ENCODE measurements around the gene EIPR1. TPM values are rescaled to one million over a fixed set of nuclear protein-coding genes. Genes with fewer than 3 reads are reported as not detected.
"Not testable (repeated sequence)": the region's sequence is repeated elsewhere in the genome, so short reads cannot be mapped to it uniquely, and the experiment has no call there.

EIPR1 gene
- total RNA-seq, 2 donors from 2014 or later, result 18.8 to 39.1 TPM

GRCh38 chr2:3386448-3386958, 8.9 kb upstream of the EIPR1 start:
- Histone ChIP-seq H3K9ac (ENCODE audit: low read depth in 2 of 2, low read length in 2 of 2) (no peak overlapping the region), H3K27ac (no peak overlapping the region)
- no peak for DNase-seq

GRCh38 chr2:3379647-3380534, 2.3 kb upstream of the EIPR1 start, which contains the start of gene TRAPPC12:
TSS of gene TRAPPC12 (plus strand) at chr2:3379694. CDS start at chr2:3387624, 7,930 bp downstream.
- intact Hi-C loops (cut with DNase I), result loop anchor here (5.0 kb wide), 1 partner anchor 177 kb away; the partner anchor contains the start of gene RNASEH1
- Histone ChIP-seq H3K27ac (peak within 1 kb of the TSS; percentile 89), H3K4me1 (peaks cover 5% of the 10 kb centered on the region)

More at GRCh38 chr2:3386448-3386958, 8.9 kb upstream of the EIPR1 start:
- H3K27me3 ChIP-seq, result no peaks in the 10 kb centered on the region
- peaks cover under 1% of the 10 kb centered on the region for H3K4me1 ChIP-seq
- intact Hi-C loops (cut with DNase I), result no loop called here
- H3K9me3 ChIP-seq, result no peaks in the 10 kb centered on the region
- TF ChIP-seq, protein P1, sequence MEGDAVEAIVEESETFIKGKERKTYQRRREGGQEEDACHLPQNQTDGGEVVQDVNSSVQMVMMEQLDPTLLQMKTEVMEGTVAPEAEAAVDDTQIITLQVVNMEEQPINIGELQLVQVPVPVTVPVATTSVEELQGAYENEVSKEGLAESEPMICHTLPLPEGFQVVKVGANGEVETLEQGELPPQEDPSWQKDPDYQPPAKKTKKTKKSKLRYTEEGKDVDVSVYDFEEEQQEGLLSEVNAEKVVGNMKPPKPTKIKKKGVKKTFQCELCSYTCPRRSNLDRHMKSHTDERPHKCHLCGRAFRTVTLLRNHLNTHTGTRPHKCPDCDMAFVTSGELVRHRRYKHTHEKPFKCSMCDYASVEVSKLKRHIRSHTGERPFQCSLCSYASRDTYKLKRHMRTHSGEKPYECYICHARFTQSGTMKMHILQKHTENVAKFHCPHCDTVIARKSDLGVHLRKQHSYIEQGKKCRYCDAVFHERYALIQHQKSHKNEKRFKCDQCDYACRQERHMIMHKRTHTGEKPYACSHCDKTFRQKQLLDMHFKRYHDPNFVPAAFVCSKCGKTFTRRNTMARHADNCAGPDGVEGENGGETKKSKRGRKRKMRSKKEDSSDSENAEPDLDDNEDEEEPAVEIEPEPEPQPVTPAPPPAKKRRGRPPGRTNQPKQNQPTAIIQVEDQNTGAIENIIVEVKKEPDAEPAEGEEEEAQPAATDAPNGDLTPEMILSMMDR (IDR thresholded peaks at IDR 0.05), result no peak
- H3K36me3 ChIP-seq, result peaks cover 10% of the 10 kb centered on the region
- no peak overlapping the region for H3K4me3 ChIP-seq

GRCh38 chr2:3379339-3379646, 1.7 kb upstream of the EIPR1 start:
- Histone ChIP-seq H3K27me3 (no peaks in the 10 kb centered on the region), H3K9me3 (no peaks in the 10 kb centered on the region), H3K9ac (ENCODE audit: low read depth in 2 of 2, low read length in 2 of 2) (peak overlapping the region in 1 of 2 donors; percentile 88), H3K4me1 (peaks cover 5% of the 10 kb centered on the region), H3K36me3 (no peaks in the 10 kb centered on the region), H3K27ac (peak overlapping the region; percentile 89), H3K4me3 (peak overlapping the region; percentile 96)
- intact Hi-C loops (cut with DNase I), result loop anchor here (5.0 kb wide), 1 partner anchor 178 kb away; the partner anchor contains the start of gene RNASEH1
- DNase-seq, result no peak
- TF ChIP-seq, protein P1 (IDR thresholded peaks at IDR 0.05), result no peak

More at GRCh38 chr2:3379647-3380534, 2.3 kb upstream of the EIPR1 start, which contains the start of gene TRAPPC12:
- Histone ChIP-seq H3K4me3 (peak within 1 kb of the TSS; percentile 96), H3K27me3 (no peaks in the 10 kb centered on the region), H3K36me3 (no peaks in the 10 kb centered on the region), H3K9me3 (no peaks in the 10 kb centered on the region), H3K9ac (ENCODE audit: low read depth in 2 of 2, low read length in 2 of 2) (peak within 1 kb of the TSS; percentile 88 to 92)
- DNase-seq, result peak; percentile 96
- TF ChIP-seq, protein P1 (IDR thresholded peaks at IDR 0.05), result peak; percentile 16

GRCh38 chr2:3377279-3377611, 373 bp downstream of the EIPR1 start:
- H3K4me1 ChIP-seq, result peaks cover 5% of the 10 kb centered on the region
- H3K9ac ChIP-seq (ENCODE audit: low read depth in 2 of 2, low read length in 2 of 2), result peak overlapping the region; percentile 48 to 76
- no peaks in the 10 kb centered on the region for H3K9me3 ChIP-seq
- H3K27me3 ChIP-seq, result no peaks in the 10 kb centered on the region
- peak overlapping the region; percentile 85 for H3K27ac ChIP-seq
- H3K36me3 ChIP-seq, result no peaks in the 10 kb centered on the region
- peak overlapping the region; percentile 72 for H3K4me3 ChIP-seq
- intact Hi-C loops (cut with DNase I), result loop anchor here (5.0 kb wide), 1 partner anchor 180 kb away; the partner anchor contains the start of gene RNASEH1
- TF ChIP-seq, protein P1 (IDR thresholded peaks at IDR 0.05), result no peak
- no peak for DNase-seq

- H3K9ac ChIP-seq (ENCODE audit: low read depth in 2 of 2, low read length in 2 of 2), result no peak overlapping the region
- TF ChIP-seq, protein P1 (IDR thresholded peaks at IDR 0.05), result no peak
- peak overlapping the region; percentile 72 for H3K4me3 ChIP-seq
- peaks cover 5% of the 10 kb centered on the region for H3K4me1 ChIP-seq
- no peaks in the 10 kb centered on the region for H3K9me3 ChIP-seq
- no peak for DNase-seq
- intact Hi-C loops (cut with DNase I), result loop anchor here (5.0 kb wide), 1 partner anchor 180 kb away; the partner anchor contains the start of gene RNASEH1
- no peak overlapping the region for H3K27ac ChIP-seq
- no peaks in the 10 kb centered on the region for H3K36me3 ChIP-seq
- no peaks in the 10 kb centered on the region for H3K27me3 ChIP-seq
These were observed 797 bp downstream of the EIPR1 start for GRCh38 chr2:3376821-3377220.

DNA sequence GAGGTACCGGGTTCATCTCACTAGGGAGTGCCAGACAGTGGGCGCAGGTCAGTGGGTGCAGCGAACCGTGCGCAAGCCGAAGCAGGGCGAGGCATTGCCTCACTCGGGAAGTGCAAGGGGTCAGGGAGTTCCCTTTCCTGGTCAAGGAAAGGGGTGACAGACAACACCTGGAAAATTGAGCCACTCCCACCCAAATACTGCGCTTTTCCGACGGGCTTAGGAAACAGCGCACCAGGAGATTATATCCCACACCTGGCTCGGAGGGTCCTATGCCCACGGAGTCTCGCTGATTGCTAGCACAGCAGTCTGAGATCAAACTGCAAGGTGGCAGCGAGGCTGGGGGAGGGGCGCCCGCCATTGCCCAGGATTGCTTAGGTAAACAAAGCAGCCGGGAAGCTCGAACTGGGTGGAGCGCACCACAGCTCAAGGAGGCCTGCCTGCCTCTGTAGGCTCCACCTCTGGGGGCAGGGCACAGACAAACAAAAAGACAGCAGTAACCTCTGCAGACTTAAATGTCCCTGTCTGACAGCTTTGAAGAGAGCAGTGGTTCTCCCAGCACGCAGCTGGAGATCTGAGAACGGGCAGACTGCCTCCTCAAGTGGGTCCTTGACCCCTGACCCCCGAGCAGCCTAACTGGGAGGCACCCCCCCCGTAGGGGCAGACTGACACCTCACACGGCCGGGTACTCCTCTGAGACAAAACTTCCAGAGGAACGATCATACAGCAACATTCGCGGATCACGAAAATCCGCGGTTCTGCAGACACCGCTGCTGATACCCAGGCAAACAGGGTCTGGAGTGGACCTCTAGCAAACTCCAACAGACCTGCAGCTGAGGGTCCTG, 8.1 kb downstream of the EIPR1 start:
- H3K9me3 ChIP-seq; H3K9ac ChIP-seq (ENCODE audit: low read depth in 2 of 2, low read length in 2 of 2); H3K27me3 ChIP-seq; H3K4me3 ChIP-seq; H3K27ac ChIP-seq; H3K4me1 ChIP-seq; DNase-seq; intact Hi-C loops (cut with DNase I); H3K36me3 ChIP-seq: not testable (repeated sequence)

All from colonic mucosa (tissue), 4 donors.